Transverse colon (tissue), 4 donors: ENCODE data around the gene TAF3. TPM values are rescaled to one million over a fixed set of nuclear protein-coding genes. Genes with fewer than 3 reads are reported as not detected.

ENCODE experiments used
- DNase-seq: peaks from one replicate; pipeline ENCODE4 v3.0.0-alpha.2; 2019
- H3K27ac ChIP-seq, 4 donors: fragments of 200-600 bp; sonication (generic); 2 replicates each; pipeline ENCODE4 v1.5.1; 2016 to 2018; ENCODE audit warnings: inconsistent platforms in 4 of 4
- H3K27me3 ChIP-seq: fragments of 200-600 bp; sonication (generic); 2 replicates; pipeline ENCODE4 v1.5.1; 2017; ENCODE audit warnings: inconsistent platforms
- H3K36me3 ChIP-seq, 4 donors: fragments of 200-600 bp; sonication (generic); 2 replicates each; pipeline ENCODE4 v1.5.1; 2017 to 2019; ENCODE audit warnings: inconsistent platforms in 4 of 4
- H3K4me1 ChIP-seq, 4 donors: fragments of 200-600 bp; sonication (generic); 2 replicates each; pipeline ENCODE4 v1.5.1; 2017 to 2020; ENCODE audit warnings: inconsistent platforms in 4 of 4
- H3K4me3 ChIP-seq, 4 donors: fragments of 200-600 bp; sonication (generic); 1 replicate in 1 of 4; 2 replicates in 3 of 4; pipeline versions ENCODE4 v1.5.1 to v1.6.1; 2017 to 2019; ENCODE audit warnings: inconsistent platforms in 4 of 4
- H3K9me3 ChIP-seq, 2 donors: fragments of 200-600 bp; sonication (generic); 2 replicates each; pipeline ENCODE4 v1.5.1; 2017 to 2019; ENCODE audit warnings: inconsistent platforms in 2 of 2
- CTCF ChIP-seq, 5 experiments: fragments of 200-600 bp in 3 of 5; fragments of 450-650 bp in 2 of 5; sonication (generic) in 3 of 5; IDR thresholded peaks; 1 replicate in 2 of 5; 2 replicates in 3 of 5; pipeline ENCODE4 v1.5.1; 2016 to 2017; ENCODE audit warnings: antibody characterized with exemption in 5 of 5, inconsistent platforms in 3 of 5, mild to moderate bottlenecking in 2 of 5, moderate library complexity in 1 of 5
- EP300 ChIP-seq: sonication (generic); formaldehyde crosslinking; IDR thresholded peaks from one replicate; pipeline ENCODE4 v1.6.1; 2017; ENCODE audit warnings: antibody characterized with exemption, low read depth
- POLR2A ChIP-seq: fragments of 450-650 bp; IDR thresholded peaks from one replicate; pipeline ENCODE4 v1.6.1; 2016; ENCODE audit warnings: antibody characterized with exemption, mild to moderate bottlenecking, moderate library complexity
- POLR2AphosphoS5 ChIP-seq, 3 donors: sonication (generic); formaldehyde crosslinking; IDR thresholded peaks; one replicate each; pipeline ENCODE4 v1.6.1; 2016; ENCODE audit warnings: antibody characterized with exemption in 3 of 3
- WGBS, 2 donors: methylation state at CpG; one replicate each; pipeline ENCODE4 v1.1.5; 2018; ENCODE audit warnings: low coverage in 1 of 2; 5-methylcytosine and 5-hydroxymethylcytosine counted together
- in situ Hi-C, 4 donors: fragments of 200-750 bp; cut with MboI; loops; one replicate each; pipeline versions ENCODE4 v1.15.0 to v1.15.1; 2017; ENCODE audit warnings: low sequenced_read_pairs in 3 of 4, low pct_ligation_motif_present in 1 of 4, low pct_unique_long_range_greater_than_20kb in 1 of 4
- intact Hi-C: fragments of 100-400 bp; cut with DNase I; formaldehyde crosslinking; loops from one replicate; pipeline ENCODE4 v1.15.1; 2023; ENCODE audit warnings: low total_unique reads
- total RNA-seq, 4 donors: library from RNA; depleted of rRNA; stranded (reverse); fragments of >200 nt; gene quantifications; one replicate each; pipeline ENCODE4 v1.1.0, GENCODE V29; 2016

TAF3 gene
- total RNA-seq, 4 donors from 2014 or later = 4.8 to 35.6 (median 9.6) TPM

GRCh38 chr10:7872041-7872442 lies 53.7 kb downstream of the TAF3 start:
- H3K27ac ChIP-seq = no peak overlapping the region
- peak overlapping the region in 1 of 4 donors; percentile 43 for H3K4me3 ChIP-seq
- TF ChIP-seq POLR2AphosphoS5 (IDR thresholded peaks at IDR 0.05) (no peak), EP300 (no peak), CTCF (IDR thresholded peaks at IDR 0.05) (peak; percentile 73 to 84 (median 76))
- no peaks in the 10 kb centered on the region for H3K27me3 ChIP-seq
- in situ Hi-C loops = loop anchor here in 3 of 4 donors (25.0 kb wide), 2 partner anchors 1340 to 1440 kb away; no protein-coding TSS in a partner anchor
- intact Hi-C loops = loop anchor here (5.0 kb wide), 1 partner anchor 1335 kb away; no protein-coding TSS in a partner anchor
- H3K9me3 ChIP-seq = no peaks in the 10 kb centered on the region
- no peaks in the 10 kb centered on the region for H3K36me3 ChIP-seq
- H3K4me1 ChIP-seq = peaks cover 0 to 5% (median 2%) of the 10 kb centered on the region in 4 donors
- WGBS, 2 donors = 19 to 29% methylated on average over 5 of the region's 5 CpGs
- DNase-seq = no peak

GRCh38 chr10:7874864-7875263 lies 56.6 kb downstream of the TAF3 start:
- peaks cover 0 to 5% (median 2%) of the 10 kb centered on the region in 4 donors for H3K4me1 ChIP-seq
- DNase-seq = no peak
- H3K27me3 ChIP-seq = no peaks in the 10 kb centered on the region
- no peak overlapping the region for H3K27ac ChIP-seq
- no peaks in the 10 kb centered on the region for H3K36me3 ChIP-seq
- H3K4me3 ChIP-seq = no peak overlapping the region
- intact Hi-C loops (loop anchor here (5.0 kb wide), 1 partner anchor 1332 kb away; no protein-coding TSS in a partner anchor), in situ Hi-C loops (loop anchor here in 3 of 4 donors (25.0 kb wide), 2 partner anchors 1337 to 1437 kb away; no protein-coding TSS in a partner anchor)
- 63 to 72% methylated on average over 2 of the region's 2 CpGs for WGBS, 2 donors
- H3K9me3 ChIP-seq = no peaks in the 10 kb centered on the region
- TF ChIP-seq CTCF (IDR thresholded peaks at IDR 0.05) = no peak
- TF ChIP-seq POLR2AphosphoS5 (IDR thresholded peaks at IDR 0.05) = no peak

- intact Hi-C loops (no loop called here), in situ Hi-C loops (no loop called here)
- no peaks in the 10 kb centered on the region for H3K27me3 ChIP-seq
- peaks cover 0 to 5% (median 2%) of the 10 kb centered on the region in 4 donors for H3K4me1 ChIP-seq
- WGBS, 2 donors = 43 to 49% methylated on average over 4 of the region's 4 CpGs
- DNase-seq = no peak
- no peak overlapping the region for H3K27ac ChIP-seq
- no peaks in the 10 kb centered on the region for H3K9me3 ChIP-seq
- no peak overlapping the region for H3K4me3 ChIP-seq
- TF ChIP-seq POLR2AphosphoS5 (IDR thresholded peaks at IDR 0.05) (no peak), CTCF (IDR thresholded peaks at IDR 0.05) (no peak), EP300 (no peak), POLR2A (no peak)
- H3K36me3 ChIP-seq = no peaks in the 10 kb centered on the region
Observed at GRCh38 chr10:7876541-7877127, 58.3 kb downstream of the TAF3 start.

- no peak for DNase-seq
- Histone ChIP-seq H3K4me3 (no peak overlapping the region), H3K27ac (no peak overlapping the region), H3K4me1 (no peaks in the 10 kb centered on the region), H3K27me3 (no peaks in the 10 kb centered on the region), H3K9me3 (no peaks in the 10 kb centered on the region), H3K36me3 (no peaks in the 10 kb centered on the region)
- TF ChIP-seq POLR2AphosphoS5 (IDR thresholded peaks at IDR 0.05) (no peak), CTCF (IDR thresholded peaks at IDR 0.05) (no peak)
- WGBS, 2 donors = 96 to 98% methylated on average over 3 of the region's 3 CpGs
- intact Hi-C loops = no loop called here
- in situ Hi-C loops = no loop called here
Observed at GRCh38 chr10:7881119-7881518, 62.8 kb downstream of the TAF3 start.
